ENCODE measurements around the gene IRF9. TPM values are rescaled to one million over a fixed set of nuclear protein-coding genes. Genes with fewer than 3 reads are reported as not detected.
A peak's percentile ranks its signal among the peaks of the same experiment; 100 is the strongest.

The IRF9 gene
- total and polyA plus RNA-seq, 8 donors: 1.4 to 143 (median 78.2) TPM

GRCh38 chr14:24195186-24196070, 34.4 kb downstream of the IRF9 start, which contains the start of gene TM9SF1:
TSS of gene TM9SF1 (minus strand) at chr14:24195441. CDS start at chr14:24195019, 422 bp downstream.
- Histone ChIP-seq H3K9me3 (no peaks in the 10 kb centered on the region), H3K27me3 (no peaks in the 10 kb centered on the region), H3K27ac (peak within 1 kb of the TSS; percentile 93 to 99 (median 98)), H3K36me3 (peaks cover 0 to 41% (median 36%) of the 10 kb centered on the region in 4 donors), H3K4me3 (peak within 1 kb of the TSS; percentile 84 to 99 (median 88)), H3K4me1 (peaks cover 24 to 68% (median 49%) of the 10 kb centered on the region in 4 donors)
- 0 to 1% (median 1%) methylated on average over 43 to 89 of the region's 89 CpGs for WGBS, 5 donors
- DNase-seq: peak; percentile 89 to 97
- intact Hi-C loops (cut with DNase I; ENCODE audit: low total_unique reads): no loop called here
- TF ChIP-seq EP300 (IDR thresholded peaks at IDR 0.05): no peak
- TF ChIP-seq POLR2AphosphoS5 (IDR thresholded peaks at IDR 0.05): peak; percentile 82 to 96 (median 95)
- peak in 2 of 4 donors; percentile 25 to 66 for TF ChIP-seq POLR2A (IDR thresholded peaks at IDR 0.05)
- TF ChIP-seq, protein P1, sequence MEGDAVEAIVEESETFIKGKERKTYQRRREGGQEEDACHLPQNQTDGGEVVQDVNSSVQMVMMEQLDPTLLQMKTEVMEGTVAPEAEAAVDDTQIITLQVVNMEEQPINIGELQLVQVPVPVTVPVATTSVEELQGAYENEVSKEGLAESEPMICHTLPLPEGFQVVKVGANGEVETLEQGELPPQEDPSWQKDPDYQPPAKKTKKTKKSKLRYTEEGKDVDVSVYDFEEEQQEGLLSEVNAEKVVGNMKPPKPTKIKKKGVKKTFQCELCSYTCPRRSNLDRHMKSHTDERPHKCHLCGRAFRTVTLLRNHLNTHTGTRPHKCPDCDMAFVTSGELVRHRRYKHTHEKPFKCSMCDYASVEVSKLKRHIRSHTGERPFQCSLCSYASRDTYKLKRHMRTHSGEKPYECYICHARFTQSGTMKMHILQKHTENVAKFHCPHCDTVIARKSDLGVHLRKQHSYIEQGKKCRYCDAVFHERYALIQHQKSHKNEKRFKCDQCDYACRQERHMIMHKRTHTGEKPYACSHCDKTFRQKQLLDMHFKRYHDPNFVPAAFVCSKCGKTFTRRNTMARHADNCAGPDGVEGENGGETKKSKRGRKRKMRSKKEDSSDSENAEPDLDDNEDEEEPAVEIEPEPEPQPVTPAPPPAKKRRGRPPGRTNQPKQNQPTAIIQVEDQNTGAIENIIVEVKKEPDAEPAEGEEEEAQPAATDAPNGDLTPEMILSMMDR (IDR thresholded peaks at IDR 0.05): no peak

DNA sequence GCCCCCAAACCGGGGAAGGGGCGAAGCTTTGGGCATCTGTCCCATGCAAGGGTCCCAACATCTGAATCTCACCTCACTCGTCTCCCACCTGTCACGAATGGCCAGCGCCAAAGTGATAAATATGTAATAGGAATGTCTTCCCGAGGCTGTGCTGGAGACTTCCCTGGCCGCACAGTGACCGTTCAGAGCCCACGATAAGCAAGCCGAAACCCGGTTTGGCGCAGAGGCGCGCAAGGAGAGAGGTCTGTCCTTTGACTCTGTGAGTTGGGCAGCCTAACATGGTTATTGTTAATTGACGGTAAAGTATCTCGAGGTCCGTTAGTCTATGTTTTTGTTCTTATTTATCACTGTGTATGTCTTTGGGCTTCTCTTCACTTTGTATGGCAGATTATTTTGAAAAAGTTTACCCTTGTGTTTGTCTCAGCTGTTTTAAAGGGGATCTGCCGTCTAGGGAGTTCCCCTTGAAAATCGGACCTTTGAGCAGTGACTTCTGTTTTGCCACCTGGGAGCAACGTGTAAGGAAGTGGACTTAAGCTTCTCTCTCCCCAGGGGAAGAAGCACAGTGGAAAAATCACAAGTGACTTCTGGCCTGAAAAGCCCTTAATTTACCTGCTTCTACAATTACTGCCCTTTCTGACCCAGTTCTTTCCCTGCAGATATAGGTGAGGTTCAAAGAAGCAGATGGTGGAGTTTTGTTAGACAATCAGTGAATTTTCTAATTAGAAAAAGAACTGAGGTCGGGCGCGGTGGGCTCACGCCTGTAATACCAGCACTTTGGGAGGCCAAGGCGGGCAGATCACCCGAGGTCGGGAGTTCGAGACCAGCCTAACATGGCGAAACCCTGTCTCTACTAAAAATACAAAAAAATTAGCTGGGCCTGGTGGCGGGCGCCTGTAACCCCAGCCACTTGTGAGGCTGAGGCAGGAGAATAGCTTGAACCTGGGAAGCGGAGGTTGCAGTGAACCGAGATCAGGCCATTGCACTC, 35.3 kb downstream of the IRF9 start:
- H3K36me3 ChIP-seq: peaks cover 2 to 41% (median 33%) of the 10 kb centered on the region in 4 donors
- peak in 1 of 2 donors; percentile 59 for DNase-seq
- peak overlapping the region; percentile 84 to 99 (median 88) for H3K4me3 ChIP-seq
- H3K27ac ChIP-seq: peak overlapping the region; percentile 93 to 99 (median 98)
- 30 to 33% (median 31%) methylated on average over 33 of the region's 33 CpGs for WGBS, 5 donors
- peaks cover 24 to 65% (median 49%) of the 10 kb centered on the region in 4 donors for H3K4me1 ChIP-seq
- no peaks in the 10 kb centered on the region for H3K27me3 ChIP-seq
- TF ChIP-seq EP300 (IDR thresholded peaks at IDR 0.05) (no peak), POLR2AphosphoS5 (IDR thresholded peaks at IDR 0.05) (no peak), POLR2A (IDR thresholded peaks at IDR 0.05) (no peak)
- TF ChIP-seq, protein P1 (IDR thresholded peaks at IDR 0.05): no peak
- intact Hi-C loops (cut with DNase I; ENCODE audit: low total_unique reads): no loop called here
- H3K9me3 ChIP-seq: no peaks in the 10 kb centered on the region

GRCh38 chr14:24197056-24197450, 36.0 kb downstream of the IRF9 start:
- Histone ChIP-seq H3K27me3 (no peaks in the 10 kb centered on the region), H3K4me1 (peaks cover 24 to 59% (median 48%) of the 10 kb centered on the region in 4 donors), H3K36me3 (peaks cover 5 to 41% (median 31%) of the 10 kb centered on the region in 4 donors), H3K27ac (peak overlapping the region in 2 of 5 donors; percentile 98 to 99), H3K9me3 (no peaks in the 10 kb centered on the region), H3K4me3 (peak overlapping the region in 2 of 4 donors; percentile 16 to 87)
- TF ChIP-seq POLR2AphosphoS5 (IDR thresholded peaks at IDR 0.05) (no peak), POLR2A (IDR thresholded peaks at IDR 0.05) (no peak), EP300 (IDR thresholded peaks at IDR 0.05) (no peak)
- TF ChIP-seq, protein P1 (IDR thresholded peaks at IDR 0.05): no peak
- intact Hi-C loops (cut with DNase I; ENCODE audit: low total_unique reads): no loop called here
- WGBS, 5 donors: 80 to 87% (median 86%) methylated on average over 2 of the region's 2 CpGs
- DNase-seq: no peak

Data from stomach (tissue), 9 donors.